Activated CD8-positive, alpha-beta memory T cell treated with anti-CD3 and anti-CD28 coated beads for 4 hours (primary cell): ENCODE measurements around the gene SLA2.
"Not testable (repeated sequence)": the region's sequence is repeated elsewhere in the genome, so short reads cannot be mapped to it uniquely, and the experiment has no call there.

Source experiments
- DNase-seq, 2 donors: peaks; one replicate each; pipeline ENCODE4 v3.0.0-alpha.2; 2020; ENCODE audit warnings: low read depth in 2 of 2

The SLA2 gene

DNA sequence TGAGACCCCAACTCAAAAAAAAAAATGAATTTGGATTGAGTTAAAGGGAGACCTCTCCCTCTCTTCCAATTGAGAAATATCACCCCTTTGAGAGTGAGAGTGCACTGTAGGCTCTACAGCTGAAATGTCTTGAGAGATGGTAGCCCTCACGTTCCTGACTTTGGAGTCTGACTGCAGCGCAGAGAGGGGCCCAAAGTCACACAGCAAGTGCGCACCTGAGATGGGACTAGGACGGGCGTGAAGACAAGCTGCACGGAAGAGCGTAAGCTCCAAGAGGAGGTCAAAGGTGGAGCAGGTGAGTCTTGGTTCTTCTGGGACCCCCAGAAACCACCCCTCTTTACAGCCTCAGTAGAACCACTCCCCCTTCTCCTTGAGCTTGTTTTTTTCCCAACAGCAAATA is 643 bp downstream of the SLA2 start:
- DNase-seq, result no peak

DNA sequence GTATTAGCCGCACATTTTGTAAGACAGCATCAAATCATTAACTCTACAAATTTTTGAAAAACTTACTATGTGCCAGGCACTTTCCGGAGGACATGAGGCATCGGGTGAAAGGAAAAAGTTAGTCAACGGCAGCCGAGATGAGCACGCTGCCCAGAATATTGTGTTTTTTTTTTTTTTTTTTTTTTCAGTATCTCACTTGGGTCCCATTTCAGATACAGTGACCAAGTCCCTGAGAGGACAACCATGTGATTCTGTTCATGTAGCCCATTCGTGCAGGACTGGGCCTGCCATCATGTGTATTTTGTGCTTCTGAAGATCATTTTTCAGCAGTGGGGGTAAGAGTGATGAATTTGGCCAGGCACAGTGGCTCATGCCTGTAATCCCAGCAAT is 1.3 kb downstream of the SLA2 start:
- DNase-seq, result peak; percentile 22 to 42

DNA sequence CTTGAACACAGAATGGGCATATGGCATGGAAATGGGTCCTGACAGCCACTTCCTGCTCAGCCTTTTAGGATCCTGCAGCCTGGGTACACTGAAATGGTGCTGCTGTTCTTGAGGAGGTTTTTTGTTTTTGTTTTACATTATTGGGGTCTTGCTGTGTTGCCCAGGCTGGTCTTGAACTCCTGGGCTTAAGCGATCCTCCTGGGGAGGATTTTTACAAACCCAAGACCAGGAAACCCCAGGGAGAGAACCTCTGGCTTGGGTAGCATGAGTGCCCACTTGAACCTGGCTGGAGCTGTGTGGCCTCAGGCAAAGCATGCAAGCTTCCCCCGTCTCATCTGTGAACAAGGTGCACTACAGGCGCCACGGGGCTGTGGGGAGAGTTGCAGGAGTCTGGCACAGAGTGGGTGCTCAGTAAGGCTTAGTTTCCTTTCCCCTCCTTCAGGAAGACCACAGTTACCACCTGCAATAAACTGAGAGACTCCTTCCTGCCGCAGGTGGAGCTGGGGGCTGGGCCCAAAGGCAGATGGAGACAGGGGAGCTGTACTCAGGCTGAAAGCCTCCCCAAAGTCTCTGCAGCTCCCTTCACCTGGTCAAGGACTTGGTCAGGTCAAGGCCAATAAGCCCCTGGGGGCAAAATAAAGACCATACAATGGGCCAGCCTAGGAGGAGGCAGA is 1.8 kb downstream of the SLA2 start:
- DNase-seq, result peak; percentile 34 to 44

DNA sequence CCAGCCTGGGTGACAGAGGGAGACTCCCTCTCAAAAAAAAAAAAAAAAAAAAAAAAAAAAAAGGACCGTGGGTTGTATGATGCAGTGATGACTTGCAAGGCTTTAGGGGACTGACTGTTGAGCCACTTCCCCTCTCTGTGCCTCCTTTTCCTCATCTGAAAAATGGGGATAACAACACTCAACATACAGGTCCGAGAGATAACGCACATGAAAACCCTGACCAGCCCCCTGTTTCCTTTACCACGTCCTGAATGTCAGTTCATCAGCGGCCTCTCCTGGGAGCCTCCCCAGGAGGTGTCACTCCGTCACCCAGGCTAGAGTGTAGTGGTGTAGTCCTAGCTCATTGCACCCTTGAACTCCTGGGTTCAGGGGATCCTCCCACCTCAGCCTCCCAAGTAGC is 3.9 kb downstream of the SLA2 start:
- no peak for DNase-seq

DNA sequence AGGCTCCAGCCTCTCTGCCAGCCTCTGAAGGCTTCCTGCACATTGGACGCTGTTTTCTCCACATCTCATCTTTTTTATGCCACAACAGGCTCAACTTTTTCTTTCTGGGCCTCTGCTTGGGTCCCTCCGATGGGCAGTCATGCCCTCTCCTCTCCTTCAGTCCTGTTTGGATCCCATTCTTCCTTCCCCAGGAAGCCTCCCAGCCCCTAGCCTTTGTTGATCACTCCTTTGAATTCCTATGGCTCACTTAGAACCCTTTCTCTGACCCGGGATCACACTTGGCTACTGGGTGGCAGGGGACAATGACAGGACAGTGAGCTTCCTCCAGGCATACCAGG is 4.5 kb downstream of the SLA2 start:
- no peak for DNase-seq

DNA sequence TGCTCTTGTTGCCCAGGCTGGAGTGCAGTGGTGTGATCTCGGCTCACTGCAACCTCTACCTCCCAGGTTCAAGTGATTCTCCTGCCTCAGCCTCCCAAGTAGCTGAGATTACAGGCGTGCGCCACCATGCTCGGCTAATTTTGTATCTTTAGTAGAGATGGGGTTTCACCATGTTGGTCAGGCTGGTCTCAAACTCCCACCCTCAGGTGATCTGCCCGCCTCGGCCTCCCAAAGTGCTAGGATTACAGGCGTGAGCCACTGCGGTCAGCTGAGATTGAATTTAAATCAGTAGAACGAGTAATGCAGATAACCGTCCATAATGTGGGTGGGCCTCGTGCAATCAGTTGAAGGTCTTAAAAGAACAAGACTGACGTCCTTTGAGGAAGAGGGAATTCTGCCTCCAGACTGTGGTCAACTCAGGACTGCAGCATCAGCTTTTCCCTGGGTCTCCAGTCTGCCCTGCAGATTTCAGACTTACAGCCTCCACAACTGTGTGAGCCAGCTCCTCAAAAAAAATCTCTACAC is 7.1 kb downstream of the SLA2 start:
- DNase-seq, result not testable (repeated sequence)

DNA sequence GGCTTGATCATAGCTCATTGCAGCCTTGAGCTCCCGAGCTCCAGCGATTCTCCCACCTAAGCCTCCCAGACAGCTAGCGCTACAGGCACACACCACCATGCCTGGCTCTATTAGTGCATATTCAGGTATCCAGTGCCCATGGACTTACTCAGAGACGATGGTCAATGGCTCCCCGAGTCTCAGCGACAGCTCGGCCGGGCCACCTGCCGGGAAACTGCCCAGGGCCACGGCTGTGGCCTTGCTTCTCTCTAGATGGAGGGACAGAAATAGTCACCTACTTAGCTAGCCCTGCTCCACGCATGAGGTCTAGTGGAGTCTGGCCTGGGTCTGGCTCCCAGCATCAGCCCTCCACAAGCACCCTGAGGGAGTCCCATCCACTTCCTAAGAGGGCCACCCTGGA is 11.7 kb downstream of the SLA2 start:
- no peak for DNase-seq

DNA sequence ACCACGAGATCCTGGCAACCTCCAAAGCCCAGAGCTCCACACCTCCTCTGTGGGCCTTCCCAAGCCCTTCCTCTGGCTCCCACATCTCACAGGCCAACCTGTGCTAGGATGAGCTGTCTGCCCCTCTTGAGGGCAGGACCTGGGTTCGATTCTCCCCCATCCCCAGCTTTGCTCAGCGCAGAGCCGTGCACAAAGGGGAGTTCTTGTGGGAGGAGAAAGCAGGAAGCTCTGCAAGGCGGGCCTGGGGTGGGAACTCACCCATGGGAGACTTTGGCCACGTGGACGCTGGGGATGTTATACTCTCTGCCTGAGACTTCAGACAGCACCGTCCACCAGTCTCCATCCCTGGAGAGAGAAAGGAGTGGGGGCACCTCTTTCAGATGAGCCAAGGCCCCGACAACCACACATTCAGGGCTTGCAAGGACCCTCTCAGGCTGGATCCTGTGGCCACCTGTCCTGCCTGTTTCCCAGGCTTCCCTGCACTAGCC is 12.7 kb downstream of the SLA2 start:
- no peak for DNase-seq

DNA sequence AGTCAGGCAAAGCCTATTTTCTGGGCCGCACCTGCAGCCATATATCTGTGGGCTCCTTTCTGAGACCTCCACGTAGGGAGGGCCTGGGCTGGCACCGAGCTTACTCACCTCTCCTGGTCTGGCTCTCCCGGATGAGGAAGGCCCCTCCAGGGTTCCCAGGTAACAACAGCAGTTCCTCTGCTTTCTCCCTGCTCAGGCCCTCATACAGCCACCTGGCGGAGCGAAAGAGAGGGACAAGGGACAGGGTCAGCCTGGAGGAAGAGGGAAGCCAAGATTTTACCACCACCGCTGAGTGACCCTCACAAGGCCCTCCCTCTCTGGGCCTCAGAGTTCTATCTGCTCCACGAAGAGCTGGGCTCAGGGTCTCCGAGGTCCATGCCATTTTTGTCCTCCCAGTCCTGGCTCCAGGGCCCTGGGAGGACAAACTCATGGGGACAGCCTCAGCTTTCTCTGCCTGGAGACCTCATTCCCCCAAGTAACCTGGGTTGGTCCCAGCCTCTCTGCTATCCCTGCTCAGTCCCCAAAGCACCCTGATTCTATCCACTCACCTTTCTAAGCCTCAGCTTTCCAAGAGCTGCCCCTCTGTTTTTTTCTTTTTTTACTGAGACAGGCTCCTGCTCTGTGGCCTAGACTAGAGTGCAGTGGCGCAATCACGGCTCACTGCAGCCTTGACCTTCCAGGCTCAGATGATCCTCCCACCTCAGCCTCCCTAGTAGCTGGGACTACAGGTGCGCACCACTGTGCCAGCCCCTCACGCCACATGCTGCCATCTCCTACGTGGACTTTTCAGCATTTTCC is 13.3 kb downstream of the SLA2 start:
- DNase-seq, result no peak

DNA sequence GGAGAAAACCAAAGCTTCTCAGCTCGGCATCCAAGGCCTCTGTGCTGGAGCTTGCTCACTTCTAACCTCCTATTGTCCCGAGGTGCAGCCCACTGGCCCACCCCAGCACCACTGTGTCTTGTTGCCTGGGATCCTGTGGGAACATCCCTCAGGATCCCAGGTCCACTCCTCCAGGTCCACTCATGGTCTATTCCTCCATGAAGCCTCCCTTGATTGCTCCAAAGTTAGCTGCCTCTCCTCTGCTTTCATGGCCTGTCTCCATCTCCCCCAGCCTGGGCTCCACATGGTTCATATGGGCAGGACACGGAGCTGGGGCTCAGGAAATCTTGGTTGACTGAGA is 13.9 kb downstream of the SLA2 start:
- no peak for DNase-seq

DNA sequence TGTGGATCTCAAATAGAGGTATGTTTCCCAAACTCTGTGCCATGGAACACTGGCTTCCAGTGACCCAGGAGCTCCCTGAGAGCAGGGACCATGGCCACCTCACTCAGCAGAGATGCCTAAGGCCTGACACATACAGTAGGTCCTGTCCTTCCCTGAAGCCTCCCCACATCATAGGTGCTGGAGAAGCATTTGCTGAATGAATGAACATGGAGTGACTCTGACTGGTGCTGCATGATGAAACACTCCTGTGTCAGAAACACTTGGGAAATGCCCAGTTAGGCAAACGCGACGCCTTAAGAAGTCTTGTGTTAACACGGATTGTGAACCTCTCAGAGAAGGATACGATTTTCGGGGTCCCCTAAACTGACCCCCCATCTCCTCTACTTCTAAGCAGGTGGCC is 14.3 kb downstream of the SLA2 start:
- DNase-seq, result no peak

DNA sequence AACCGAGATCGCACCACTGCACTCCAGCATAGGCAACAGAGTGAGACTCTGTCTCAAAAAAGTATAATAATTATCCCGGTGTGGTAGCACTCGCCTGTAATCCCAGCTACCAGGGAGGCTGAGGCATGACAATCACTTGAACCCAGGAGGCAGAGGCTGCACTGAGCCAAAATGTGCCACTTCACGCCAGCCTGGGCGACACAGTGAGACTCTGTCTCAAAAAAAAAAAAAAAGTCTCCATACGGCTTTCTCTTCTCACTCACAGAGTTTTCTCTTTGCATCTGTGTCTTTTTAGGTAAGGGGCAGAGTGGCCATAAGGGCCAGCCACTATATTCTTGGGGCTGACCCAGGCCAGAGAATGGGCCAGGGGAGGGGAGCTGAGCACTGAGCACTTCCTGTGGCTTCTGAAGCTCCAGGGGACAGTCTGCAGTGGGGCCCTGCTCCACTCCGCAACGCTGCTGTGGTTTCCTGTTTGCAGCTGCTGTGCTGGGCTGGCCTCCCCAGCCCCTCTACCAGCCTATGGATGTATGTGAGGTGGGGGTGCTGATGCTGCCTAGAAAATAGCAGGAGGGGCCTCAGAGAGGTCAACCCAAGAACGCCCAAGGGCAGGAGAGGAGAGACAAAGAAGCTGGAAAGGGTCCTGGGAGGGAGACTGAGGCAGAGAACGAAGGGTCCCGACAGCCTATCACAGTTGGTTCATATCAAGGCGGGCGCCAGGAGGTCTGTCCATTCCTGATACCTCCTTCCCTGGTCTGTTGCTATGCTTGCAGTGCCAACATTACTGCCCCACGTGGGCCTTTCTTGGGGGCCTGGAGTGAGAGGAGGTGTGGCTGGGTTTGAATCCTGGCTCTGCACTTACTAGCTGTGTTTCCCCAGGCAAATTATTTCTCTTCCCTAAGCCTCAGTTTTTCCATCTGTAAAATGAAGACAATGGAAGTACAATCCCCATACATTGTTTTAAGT is 16.0 kb downstream of the SLA2 start:
- DNase-seq, result no peak

DNA sequence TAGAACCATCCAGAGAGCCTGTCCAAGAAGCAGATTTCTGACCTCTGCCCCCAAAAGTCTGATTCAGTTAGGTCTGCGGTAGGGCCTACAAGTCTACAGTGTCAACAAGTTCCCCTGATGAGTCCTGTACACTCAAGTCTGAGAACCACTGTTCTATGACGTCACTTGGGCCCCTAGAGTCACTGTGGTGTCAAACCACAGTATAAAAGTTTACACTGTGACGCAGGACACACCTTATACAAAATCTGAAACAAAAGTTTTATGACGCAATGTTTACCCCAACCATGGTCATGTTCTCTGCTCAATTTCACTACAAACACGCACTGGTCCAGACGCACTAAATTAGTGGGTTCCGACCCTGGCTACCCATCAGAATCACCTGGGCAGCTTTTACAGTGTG is 17.9 kb downstream of the SLA2 start:
- no peak for DNase-seq

DNA sequence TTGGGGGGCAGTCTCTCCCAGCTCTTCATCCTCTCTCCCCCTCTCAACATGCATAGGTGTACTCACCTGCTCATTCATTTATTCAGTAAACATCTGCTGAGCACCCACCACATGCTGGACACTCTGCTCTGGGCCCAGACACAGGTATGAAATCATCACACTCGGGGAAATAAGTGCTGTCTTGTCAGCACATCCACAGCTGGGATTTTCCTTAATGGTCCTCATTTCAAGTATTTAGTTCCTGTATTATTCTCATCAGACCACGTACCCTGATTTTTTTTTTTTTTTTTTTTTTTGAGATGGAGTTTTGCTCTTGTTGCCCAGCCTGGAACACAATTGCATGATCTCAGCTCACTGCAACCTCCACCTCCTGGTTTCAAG is 21.1 kb downstream of the SLA2 start:
- no peak for DNase-seq

DNA sequence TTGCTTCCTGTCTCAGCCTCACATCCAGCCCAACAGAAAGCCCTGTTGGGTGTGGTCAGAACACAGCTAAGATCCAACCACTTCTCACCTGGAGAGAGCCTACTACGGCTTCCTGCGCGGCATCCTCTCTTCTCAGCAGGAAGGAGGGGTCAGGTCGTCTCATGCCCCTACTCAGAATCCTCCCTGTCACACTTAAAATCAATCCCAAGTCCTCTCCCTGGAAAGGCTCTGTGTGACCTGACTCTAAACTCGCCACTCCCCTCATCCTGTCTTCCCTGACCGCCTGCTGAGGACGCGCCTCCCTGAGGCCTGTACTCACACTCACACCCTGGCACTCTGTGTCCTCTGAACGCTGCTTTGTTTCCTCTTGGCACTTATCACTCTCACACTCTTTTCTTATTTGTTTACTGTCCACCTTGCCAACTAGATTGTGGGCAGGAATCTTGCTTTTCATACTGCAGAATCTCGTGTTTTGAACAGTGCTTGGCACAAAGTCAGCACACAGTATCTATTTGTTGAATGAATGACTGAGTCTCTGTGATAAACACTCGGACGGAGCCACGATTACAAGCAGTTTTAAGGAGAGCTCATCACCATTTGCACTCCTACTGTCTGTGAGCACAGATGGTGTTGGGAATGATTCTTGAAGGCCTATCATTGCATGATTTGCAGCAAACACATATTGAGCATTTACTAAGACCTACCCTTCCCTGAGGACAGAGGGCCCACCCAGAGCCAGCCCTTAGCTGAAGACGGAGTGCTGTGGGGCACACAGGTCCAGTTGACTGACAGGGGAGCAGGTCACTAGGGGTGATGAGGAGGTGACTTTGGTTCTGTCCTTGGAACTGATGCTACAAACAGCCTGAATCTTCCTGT is 21.7 kb downstream of the SLA2 start:
- no peak for DNase-seq

DNA sequence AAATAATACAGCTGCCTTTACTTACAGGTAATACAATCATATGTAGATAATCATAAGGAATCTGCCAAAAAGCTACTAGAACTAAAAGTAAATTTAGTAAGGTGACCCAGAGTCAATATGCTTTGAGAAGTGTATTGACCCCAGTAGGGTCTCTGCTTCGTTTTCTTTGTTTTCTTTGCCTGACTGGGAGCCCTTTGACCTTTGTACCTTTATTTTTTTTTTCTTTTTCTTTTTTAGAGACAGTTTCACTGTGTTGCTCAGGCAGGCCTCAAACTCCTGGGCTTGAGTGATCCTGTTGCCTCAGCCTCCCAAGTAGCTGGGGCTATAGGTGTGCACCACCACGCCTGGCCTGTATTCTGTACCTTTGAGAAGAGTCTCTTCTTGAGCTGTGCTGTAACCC is 22.6 kb downstream of the SLA2 start:
- no peak for DNase-seq

DNA sequence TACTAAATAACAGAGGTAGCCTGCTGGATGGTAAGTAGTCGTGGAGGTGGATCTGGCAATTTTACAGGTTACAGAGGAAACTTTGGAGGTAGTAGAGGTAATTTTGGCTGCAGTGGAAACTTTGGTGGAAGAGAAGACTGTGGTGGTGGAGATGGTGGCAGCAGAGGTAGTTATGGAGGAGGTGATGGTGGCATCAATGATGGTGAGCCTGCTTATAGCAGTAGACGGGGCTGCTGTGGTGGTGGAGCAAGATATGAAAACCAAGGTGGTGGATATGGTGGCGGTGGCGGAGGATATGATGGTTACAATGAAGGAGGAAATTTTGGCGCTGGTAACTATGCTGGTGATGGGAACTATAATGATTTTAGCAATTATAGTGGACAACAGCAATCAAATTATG is 25.1 kb downstream of the SLA2 start:
- DNase-seq, result no peak

DNA sequence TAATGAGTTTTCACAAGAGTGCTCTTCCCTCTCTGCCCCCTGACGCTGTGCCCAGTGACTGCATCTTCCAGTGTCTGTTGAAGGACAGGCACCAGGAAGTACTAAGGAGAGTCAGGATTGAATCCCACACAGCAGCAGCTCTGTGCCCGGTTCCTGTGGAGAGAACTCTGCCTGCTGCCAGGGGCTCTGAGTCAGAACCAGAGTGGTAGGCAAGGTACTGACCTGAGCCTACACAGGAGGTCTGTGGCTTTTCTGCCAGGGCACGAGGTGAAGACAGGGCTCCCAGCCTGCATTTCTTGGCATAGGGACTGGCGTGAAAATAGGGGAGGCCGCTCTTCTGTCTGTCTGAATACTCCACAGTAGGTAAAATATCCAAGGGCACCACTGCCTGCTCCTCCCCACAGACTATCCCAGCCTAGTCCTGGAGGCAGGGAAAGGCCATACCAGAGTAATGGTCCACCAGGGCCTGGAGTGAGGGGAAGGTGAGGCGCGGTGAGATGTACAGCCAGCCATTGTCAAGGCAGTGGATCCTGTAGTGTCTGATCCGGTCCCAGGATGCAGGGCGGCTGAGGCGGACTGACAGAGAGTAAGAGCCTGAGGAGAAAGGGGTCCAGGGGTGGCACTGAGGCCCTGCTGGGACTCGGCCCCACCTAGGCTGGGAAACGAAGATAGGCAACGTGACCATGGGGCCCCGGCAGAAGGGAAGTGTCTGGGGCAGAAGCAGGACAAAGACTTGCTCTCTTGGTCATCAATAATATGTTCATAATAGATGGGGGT is 31.0 kb downstream of the SLA2 start:
- DNase-seq, result no peak

DNA sequence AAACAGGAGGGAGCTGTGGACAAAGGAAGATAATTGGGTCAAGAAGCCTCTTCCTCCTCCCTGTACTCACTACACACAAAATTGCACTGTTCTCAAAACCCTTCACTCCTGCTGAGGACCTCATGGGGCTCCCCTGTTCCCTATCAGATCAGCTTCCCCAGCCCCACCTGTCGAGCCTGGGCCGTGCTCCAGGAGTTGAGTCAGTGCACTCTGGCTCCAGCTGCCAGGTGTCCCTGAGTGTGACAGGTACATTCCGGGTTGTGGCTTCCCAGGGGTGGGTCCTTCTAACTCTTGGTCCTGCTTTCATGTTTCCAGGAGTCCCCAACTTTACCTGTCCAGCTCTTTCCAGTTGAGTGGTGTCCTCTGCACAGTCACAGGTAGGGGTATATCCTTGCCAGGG is 32.0 kb downstream of the SLA2 start:
- DNase-seq, result no peak

DNA sequence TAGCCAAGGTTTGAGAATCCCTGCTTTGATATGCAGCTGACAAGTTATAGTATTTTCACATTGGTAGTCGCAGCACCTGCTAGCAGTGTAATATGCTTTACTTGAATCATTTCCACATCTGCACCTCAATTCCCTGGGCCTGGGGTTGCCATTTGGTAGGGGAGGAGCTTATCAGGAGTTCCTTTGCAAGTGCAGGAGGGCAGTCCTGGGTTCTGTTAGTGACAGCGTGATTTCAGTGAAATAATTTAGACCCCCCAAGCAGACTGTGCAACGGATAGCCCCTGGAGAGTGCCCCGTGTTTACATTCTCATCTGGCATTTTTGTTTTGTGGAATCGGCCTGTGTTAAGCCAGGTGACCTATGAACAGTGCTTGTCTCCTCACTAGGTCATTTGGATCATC is 34.4 kb downstream of the SLA2 start:
- DNase-seq, result no peak

DNA sequence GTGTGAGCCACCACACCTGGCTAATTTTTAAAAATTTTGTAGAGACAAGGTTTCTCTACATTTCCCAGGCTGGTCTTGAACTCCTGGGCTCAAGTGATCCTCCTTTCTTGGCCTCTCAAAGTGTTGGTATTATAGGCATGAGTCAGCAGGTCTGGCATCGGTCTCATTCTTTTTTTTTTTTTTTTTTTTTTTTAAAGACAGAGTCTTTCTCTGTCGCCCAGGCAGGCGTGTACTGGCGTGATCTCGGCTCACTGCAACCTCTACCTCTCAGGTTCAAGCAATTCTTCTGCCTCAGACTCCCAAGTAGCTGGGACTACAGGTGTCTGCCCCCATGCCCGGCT is 37.6 kb downstream of the SLA2 start:
- not testable (repeated sequence) for DNase-seq
